ENCODE measurements around the gene CSK. TPM values are rescaled to one million over a fixed set of nuclear protein-coding genes. Genes with fewer than 3 reads are reported as not detected.
A peak's percentile ranks its signal among the peaks of the same experiment; 100 is the strongest.

The CSK gene
- polyA plus RNA-seq, 3 donors, result 46.0 to 55.1 (median 47.9) TPM

DNA sequence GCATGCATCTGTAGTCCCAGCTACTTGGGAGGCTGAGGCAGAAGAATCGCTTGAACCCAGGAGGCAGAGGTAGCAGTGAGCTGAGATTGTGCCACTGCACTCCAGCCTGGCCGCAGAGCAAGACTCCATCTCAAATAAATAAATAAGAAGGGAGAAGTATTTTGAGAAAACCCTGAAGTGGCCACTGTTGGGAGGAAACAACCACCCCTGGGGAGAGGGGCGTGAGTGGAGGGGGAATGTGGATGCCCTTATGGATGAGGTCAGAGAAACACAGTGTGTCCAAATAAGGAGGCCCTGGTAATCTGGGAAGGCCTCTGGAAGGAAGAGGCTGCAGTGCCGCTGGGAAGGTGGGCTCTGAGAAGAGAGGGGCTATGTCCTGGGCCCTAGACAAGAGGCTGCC lies 40.4 kb downstream of the CSK start:
- no peak for DNase-seq

DNA sequence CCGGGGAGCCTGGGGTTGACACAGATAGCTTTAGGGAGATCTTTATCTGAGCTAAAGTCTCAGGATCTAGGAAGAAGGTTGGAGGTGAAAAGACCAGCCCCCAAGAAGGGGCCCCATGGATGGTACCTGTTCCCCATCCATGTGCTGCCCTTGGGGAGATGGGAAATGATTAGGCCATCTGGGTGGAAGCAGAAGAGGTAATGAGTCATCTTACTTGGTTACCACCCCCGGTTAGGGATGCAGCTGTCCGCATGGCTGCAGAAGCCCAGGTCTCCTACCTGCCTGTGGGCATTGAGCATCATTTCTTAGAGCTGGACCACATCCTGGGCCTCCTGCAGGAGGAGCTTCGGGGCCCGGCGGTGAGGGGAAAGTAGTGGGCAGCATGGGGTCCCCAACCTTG lies 41.4 kb downstream of the CSK start:
- no peak for DNase-seq

DNA sequence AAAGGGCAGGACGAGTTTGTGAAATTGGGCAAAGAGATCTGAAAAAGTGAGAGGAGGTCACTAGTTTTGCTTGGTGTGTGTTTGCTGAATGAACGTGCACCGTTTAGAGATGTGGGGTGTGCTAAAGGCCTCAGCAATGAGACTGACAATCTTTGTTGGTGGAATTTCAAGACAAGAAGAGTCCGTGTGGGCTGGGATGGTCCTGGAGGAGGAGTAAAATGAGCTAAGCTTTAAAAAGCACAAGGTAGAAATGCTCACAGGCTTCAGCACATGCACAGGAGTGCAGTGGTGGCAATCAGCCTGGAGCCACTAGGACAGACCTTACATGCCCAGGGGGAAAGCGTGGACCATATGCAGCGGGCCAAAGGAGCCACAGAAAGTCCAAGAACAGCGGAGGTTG lies 43.1 kb downstream of the CSK start:
- no peak for DNase-seq

DNA sequence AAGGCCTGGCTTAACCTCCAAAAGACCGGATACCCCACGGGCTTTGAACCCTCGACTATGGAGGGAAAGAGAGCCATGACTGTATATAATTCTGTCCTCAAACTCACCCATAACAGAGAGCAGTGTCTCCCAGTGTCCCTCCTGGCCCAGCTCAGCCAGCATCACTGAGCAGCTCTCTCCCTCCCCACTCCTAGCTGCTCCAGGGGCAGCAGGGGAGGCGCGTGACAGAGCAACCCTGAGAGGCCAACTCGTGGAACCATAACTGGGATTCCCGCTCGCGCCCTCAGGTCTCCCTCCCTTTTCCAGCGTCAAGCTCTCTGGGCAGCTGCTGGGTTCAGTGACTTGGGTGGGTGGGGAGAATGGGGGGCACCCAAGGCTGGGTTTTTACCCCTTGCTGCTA lies 44.0 kb downstream of the CSK start:
- peak; percentile 11 for DNase-seq

DNA sequence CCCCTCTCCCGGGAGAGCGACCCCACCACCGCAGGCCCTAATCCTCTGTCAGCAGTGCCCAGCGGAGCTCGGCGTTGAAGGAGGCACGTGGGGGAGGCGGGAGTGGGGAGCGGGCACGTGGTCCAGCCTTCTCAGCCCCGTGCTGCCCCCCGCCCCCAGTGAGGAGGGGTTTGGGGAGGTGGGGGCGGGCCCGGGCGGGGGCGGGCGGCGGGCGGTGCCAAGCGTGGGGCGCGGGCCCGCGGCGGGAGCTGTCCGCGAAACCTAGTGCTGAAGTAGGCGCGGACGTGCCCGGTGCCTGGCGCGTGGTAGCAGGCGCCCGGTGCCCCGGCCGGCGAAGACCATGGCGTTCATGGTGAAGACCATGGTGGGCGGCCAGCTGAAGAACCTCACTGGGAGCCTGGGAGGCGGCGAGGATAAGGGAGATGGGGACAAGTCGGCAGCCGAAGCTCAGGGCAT lies 44.5 kb downstream of the CSK start, which contains the start of gene CPLX3:
Gene CPLX3, plus strand, starts transcription at position 264 of the 456 bp plus-strand sequence. Its CDS starts 77 bp downstream, at position 341.
- DNase-seq, result peak; percentile 53

DNA sequence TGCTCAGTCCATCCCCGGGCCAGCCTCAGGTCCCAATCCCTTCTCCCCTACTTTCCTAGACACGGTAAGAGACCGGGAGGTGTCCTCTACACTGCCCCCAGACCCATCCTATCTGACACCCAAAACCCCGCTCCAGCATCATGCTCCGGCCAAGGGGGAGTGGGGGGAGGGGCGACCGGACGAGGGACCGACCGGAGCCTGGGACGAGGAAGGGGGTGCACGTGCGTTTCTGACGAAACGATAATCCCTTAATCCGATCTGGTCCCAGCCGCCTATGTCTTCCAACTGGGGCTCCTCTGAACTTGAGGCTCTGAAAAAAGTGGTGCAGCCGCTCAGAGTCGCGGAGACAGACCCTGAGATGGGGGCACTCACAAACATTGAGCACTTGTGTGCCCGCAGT lies 45.0 kb downstream of the CSK start:
- DNase-seq, result no peak

DNA sequence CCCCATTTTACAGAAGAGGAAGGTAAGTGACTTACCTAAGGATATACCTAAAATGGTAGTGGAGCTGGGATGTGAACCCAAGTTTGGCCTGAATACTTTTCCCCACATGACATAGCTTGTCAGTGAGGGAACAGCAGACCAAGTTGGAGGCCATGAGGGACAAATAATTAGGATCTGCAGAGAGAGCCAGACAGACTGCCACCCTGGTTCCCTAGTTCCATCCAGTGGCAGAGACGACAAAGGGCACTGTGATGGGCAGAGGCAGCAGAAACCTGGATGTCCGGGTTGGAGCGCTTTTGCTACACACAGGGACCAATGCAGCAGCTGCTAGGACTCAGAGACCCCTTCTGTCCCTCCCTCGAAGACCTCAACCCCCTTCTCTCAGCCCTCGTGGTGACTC lies 45.7 kb downstream of the CSK start:
- DNase-seq, result no peak

DNA sequence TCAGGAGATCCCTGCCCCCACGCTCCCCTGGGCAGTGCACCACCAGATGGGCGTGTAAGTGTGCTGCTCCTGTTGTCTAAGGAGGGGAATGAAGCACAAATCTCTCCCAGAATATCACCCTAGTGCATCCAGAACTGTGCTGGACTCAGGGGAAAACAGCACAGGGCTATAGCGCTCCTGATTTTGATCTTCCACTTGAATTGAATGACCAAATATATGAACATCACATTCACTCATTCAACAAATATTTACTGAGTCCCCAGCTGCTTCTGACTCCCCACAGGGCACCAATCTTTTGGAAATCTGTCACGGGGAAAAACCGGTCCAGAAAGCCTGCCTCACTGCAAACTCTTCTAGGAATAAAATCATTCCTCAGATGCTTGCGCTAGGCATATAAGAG lies 47.0 kb downstream of the CSK start:
- no peak for DNase-seq

DNA sequence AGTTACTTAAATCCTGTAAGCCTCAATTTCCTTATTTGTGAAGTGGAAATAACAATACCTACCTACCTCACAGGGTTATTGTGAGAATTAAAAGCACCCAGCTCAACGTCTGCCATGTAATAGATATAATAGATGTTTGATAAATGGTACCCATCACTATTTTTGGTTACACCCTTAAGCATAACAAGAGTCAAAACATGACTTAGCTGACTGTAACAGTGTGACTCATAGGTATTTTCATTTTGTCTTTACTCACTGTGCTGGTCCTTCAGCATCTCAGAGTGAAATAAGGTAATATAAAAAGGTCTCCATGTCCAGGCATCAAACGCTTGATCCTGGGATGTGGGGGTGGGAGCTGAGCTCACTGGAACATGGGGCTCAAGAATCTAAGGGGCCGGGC lies 47.6 kb downstream of the CSK start:
- no peak for DNase-seq

DNA sequence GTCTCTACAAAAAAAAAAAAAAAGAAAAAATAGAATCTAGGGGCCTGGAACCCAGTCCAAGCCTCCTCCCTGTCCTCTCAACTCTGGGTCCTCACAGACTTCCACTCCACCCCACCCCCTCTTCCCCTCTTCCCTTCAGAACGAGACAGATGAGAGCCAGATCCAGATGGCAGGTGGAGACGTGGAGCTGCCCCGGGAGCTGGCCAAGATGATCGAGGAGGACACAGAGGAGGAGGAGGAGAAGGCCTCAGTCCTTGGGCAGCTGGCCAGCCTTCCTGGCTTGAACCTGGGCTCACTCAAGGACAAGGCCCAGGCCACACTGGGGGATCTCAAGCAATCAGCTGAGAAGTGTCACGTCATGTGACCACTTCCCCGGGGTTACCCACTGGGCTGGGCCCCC lies 48.1 kb downstream of the CSK start:
- DNase-seq, result no peak

DNA sequence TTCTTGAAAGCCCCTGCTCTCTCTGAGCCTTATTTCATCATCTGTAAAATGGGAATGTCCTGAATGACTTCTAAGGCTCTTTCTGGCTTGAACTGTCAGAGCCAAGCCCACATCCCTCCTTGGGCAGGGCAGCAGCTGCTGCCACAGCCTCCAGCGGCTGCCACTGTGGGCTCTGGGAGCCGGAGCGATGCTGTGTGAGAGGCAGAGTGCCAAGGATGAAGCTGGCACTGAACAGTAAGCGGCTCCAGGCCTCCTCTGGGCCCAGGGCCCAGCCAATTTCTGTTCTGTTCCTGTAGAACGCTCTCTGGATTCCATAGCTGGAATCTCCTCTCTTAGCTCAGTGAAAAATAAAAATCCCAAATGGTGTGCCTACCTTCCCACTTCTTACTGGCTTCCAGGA lies 49.0 kb downstream of the CSK start:
- no peak for DNase-seq

DNA sequence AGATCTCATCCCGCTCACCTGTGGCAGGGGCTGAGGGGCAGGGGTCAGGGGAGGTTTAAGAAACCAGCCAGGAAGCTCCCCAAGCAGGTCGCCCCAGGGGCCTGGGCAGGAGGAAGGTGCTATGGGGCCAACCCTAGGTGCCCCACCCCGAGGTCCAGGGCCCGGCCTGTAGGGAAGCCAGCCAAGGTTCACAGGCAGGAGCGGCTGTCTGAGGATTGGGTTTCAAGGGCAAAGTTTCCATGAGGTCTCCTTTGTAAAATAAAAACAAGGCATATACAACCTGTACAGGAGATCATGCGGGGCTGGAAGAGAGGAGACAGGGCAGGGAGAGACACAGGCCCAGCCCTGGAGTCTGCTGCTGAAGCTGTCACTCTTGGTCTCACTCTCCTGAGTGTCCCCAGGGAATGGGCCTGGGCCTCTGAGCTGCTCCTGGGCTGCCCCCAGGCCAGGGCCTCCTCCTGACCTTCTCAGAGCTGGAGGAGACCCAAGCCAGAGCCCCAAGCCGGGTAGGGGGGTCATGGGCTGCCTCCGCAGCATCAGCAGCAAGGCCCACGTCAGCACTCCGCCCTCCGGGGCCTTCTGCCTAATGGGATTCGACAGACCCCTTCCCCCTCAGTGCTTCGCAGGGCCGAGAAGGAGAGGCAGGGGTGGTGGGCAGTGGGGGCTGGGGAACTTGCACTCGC lies 50.1 kb downstream of the CSK start:
- no peak for DNase-seq

DNA sequence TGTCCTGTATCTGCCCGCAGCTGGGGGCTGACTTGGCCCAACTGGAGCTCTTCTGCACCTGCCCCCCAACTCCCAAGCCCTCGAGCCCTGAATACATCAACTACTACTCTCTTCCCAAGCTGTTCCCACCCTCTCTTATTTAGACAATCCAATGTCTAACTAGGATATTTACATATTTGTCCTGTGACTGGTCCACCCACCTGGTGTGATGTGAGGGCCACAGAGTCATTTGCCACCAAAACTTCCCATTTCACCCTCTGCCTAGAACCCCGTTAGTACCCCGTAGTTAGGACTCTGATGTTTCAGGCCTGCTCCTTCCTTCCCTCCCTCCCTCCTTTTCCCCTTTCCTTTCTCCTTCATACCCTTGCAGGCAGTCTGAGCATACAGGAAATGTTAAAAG lies 50.9 kb downstream of the CSK start:
- DNase-seq, result no peak

DNA sequence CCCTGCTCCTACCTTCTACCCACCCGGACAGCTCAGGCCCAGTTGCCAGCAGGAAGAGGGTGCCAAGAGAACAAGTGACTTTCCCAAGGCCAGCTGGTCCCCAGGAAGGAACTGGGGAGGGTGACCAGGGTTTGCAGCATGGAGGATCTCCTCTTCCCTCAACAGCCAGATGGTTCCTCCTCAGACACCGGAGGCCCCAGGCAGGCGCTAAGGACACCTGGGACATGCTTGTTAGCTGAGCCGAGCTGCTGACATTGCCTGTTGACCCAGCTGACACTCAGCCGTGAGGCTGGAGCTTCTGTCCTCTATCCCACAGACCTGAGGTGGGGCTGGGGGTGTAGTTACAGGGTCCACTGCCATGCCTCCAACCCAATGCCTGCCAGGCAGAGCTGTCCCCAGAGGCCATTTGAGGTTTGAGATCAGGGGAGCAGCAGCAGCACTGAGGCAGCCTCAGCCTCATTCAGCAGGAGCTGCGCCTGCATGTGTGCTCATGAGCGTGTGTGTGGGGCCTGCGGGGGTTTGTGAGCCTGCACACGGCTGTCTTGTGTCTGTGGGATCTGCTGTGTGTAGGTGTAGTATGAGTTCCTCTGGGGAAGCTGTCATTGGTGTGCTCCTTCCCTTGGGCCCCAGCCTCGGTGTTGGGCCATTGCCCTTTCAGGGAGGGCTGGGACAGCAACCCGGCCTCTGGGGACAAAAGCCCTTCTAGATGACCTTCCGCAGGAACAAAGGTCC lies 51.7 kb downstream of the CSK start:
- DNase-seq, result no peak

DNA sequence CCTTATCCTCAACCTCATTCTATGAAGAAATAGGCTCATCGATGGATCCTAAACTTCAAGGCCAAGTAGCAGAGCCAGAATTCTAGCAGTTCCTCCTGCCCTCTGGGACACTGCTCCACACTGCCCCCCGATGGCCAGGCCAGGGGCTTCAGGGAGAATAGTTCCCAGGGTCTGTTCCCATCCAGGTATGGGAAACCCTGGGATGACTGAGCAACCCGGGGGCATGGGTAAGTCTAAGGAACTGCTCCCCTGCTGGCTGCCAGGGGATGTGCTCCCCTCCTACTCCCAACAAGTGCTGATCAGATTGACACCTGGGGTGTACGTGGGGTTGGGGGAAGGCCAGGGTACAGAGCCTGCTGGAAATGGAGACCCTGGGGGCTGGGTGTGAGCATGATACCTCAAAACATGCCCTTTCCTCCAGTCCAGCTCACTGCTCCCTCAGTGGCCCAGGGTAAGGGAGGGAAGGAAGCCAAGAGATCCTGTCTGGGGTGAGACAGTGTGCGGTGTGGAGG lies 53.5 kb downstream of the CSK start:
- peak; percentile 34 for DNase-seq

DNA sequence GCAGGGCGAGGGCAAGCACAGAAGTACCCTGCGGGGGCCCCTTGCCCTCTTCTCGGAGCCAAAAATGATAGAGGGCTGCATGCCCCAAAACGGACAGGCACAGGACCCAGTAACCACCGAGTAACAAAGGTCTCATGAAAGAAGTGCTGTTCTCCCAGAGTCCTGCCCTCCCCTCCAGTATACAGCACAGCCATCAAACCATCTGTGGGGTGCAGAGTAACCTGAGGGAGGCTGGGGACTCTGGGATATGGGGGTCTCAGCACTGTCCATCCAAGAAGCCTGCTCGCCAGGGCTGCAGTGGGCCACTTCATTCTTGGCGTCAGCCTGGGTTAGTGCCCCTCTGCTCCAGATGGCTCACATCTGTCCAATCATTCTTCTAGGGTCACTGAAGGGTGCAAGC lies 55.0 kb downstream of the CSK start:
- DNase-seq, result no peak

DNA sequence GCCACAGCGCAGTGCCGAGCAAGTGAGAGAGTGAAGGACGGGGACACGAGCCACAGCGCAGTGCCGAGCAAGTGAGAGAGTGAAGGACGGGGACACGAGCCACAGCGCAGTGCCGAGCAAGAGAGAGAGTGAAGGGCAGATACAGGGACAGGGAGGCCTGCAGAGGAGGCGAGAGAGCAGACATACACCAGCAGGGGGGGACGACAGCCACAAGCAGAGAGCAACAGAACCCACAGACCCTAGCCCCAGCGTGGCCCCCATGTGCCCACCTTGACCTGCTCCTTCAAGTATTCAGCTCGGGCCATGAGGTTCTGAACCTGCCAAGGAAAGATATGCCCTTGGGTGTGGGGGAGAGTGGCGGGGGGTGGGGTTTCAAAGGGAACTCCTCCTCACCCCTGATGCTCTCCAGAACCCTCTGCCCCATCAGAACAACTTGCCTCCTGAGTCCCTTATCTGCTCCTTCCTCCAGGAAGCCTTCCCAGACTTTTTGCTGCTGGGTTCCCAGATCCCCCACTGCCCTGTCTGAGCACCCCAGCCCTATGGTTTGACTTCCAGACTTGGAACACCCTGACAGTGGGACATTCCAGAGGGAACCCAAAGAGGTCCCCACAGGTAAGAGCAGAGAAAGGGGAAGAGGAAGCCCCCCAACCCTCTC lies 55.7 kb downstream of the CSK start:
- DNase-seq, result no peak

DNA sequence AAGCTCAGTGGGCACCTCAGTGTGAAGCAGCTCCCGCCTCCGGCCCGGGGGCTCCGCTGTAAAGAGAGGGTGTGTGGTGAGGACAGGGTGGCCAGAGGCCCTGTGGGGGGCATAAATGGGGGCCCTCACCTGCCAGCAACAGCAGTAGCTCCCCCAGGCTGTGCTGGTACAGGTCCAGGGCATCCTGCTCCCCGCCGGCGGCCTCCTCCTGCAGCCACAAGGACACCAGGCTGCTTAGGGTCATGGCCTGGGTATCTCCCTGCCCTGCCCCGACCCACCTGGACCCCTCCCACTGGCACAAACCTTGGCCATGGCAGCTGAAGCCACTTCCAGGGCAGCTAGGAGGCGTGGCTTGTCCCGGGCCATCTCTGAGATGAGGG lies 56.2 kb downstream of the CSK start:
- DNase-seq, result no peak

DNA sequence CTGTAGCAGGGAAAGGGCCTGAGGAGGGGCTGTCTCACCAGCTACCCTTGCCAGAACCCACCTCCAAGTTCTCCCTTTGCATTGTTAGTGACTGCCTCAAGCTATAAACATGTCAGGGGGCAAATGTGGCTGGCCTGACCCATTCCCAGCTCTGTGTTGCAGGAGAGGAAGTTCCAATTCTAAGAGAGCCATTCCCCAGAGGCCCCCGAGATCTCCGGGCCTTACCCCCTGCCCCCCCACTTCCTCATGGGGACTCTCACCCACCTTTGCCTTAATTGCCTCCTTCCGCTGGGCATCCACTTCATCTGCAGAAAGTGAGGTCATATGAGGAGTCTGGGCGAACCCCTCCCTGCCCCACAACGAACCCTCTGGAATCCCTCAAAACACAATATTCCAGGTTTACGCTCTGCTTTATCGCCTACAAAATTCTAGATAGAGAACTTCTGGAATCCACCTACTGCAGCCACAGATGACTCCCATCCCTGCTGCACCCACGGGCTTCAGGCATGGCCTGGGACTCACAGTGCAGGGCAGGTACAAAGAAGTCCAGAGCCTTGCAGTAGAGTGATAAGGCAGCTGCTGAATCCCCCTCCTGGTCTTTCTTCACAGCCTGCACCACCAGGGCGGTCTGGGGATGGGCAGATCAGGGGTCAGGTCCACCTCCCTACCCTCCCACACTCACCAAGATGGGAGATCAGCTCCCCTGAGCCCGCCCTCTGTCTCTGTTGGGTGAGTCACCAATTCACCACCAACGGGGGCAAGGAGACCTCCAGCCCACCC lies 57.1 kb downstream of the CSK start:
- DNase-seq, result no peak

DNA sequence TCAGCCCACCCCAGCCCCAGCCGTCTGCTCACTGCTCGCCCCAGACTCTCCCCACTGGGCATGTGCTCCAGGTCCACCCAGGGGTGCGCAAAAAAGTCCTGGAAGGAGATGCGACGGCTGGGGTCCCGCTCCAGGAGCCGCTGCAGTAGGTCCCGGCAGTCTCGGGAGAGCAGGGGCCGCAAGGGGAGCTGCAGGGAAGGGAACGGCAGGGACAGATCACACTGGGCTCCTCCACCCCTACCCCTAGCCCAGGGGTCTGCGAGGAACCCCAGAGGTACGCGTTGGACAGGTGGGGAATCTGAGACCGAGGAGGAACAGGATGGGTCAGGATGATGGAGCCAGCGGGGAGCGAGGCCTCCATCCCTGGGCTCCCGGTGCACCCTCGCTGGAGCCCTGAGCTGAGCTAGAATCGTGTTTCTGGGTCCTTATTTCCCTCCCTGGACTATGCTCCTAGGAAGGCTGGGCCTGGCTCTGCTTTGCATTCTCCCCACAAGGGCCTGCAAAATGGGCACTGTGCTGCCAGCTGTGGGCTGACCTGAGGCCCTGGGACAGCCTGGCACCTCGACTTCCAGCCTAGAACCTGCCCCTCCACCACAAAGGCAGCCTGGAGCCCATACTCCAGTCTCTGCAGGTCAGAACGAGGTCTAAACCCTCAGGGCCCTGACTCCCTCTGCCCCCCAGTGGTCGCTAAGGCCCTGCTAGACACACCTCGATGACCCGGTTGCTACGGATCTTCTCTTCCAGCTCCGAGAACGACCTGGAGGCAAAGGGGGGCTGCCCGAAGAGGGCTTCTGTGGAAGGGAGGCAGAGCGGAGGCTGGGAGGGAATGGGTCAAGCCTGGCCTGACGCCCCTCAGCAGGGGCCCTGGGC lies 57.9 kb downstream of the CSK start:
- no peak for DNase-seq

All from renal pelvis (tissue), 4 donors.